Measurements from ENCODE around the gene ALDH16A1. TPM values are rescaled to one million over a fixed set of nuclear protein-coding genes. Genes with fewer than 3 reads are reported as not detected.

ALDH16A1 gene
- total RNA-seq, 2 donors from 2014 or later = 52.8 to 57.1 TPM

- Histone ChIP-seq H3K4me1 (ENCODE audit: control insufficient read depth, insufficient read depth, low read length) (no peaks in the 10 kb centered on the region), H3K27me3 (ENCODE audit: control insufficient read depth, insufficient read depth, low read length, poor library complexity, severe bottlenecking) (peaks cover 100% of the 10 kb centered on the region), H3K9ac (ENCODE audit: extremely low read depth, low read length, poor library complexity, severe bottlenecking) (no peak overlapping the region), H3K4me3 (ENCODE audit: low read length) (no peak overlapping the region), H3K9me3 (ENCODE audit: control insufficient read depth, low read length) (no peaks in the 10 kb centered on the region), H3K27ac (ENCODE audit: low read depth, low read length) (no peak overlapping the region), H3K36me3 (ENCODE audit: control insufficient read depth, insufficient read depth, low read length) (no peaks in the 10 kb centered on the region)
- peaks cover 98% of the 10 kb centered on the region for H3K27me3 Mint-ChIP-seq (ENCODE audit: insufficient read depth)
- 83 to 85% methylated on average over 24 to 28 of the region's 29 CpGs for WGBS, 2 experiments (ENCODE audit: insufficient coverage in 1 of 2, insufficient read length in 1 of 2)
- peaks cover 4% of the 10 kb centered on the region for H3K36me3 Mint-ChIP-seq (ENCODE audit: low read depth)
- H3K4me3 Mint-ChIP-seq = no peak overlapping the region
- DNase-seq = no peak
- peaks cover 19% of the 10 kb centered on the region for H3K9me3 Mint-ChIP-seq
- no peak for TF ChIP-seq CTCF (conservative IDR thresholded peaks at IDR 0.05)
- H3K27ac Mint-ChIP-seq = no peak overlapping the region
- peaks cover 8% of the 10 kb centered on the region for H3K4me1 Mint-ChIP-seq
Measured at GRCh38 chr19:49431330-49431749, 21.7 kb upstream of the ALDH16A1 start.

DNA sequence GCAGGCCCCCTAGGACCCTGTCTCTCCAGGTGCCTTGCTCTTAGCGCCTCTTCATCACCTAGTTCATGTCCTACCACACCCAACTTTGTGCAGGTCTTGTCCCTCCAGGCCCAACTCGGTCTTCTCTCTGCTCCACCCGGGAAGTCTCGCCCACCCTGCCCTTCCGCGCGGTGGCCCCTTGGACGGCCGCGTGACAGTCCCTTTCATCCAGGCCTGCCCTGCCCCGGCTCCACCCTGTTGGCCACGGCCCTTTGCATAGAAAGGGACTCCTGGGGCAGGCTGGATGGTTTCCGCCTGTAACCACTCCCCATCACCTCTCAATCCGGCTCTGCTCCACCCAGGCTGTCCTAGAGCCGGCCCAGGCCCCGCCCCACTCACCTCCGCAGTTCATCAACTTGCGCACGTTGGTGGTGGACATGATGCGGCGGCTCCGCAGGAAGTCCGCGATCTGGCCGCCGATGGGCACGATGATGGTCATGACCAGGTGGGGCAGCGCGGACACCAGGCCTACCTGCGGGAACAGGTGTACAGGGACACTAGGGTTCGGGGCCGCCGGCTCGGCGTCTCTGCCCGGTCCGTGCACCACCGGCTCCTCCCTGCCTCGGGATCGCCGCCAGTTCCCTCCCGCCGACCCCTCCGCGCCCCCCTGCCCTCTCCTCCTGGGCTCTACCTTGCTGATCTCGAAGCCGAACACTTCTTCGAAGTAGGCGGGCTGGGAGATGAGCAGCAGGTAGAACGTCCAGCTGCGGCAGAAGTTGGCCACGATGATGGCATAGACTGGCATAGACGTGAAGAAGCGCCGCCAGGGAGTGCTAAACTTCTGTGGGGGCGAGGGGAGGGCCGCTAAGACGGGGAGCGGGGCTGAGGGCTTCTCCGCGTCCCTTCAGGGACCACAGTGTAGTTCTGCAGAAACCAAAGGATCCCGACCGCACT, 20.6 kb upstream of the ALDH16A1 start:
- Histone ChIP-seq H3K36me3 (ENCODE audit: control insufficient read depth, insufficient read depth, low read length) (no peaks in the 10 kb centered on the region), H3K27me3 (ENCODE audit: control insufficient read depth, insufficient read depth, low read length, poor library complexity, severe bottlenecking) (peaks cover 100% of the 10 kb centered on the region), H3K9ac (ENCODE audit: extremely low read depth, low read length, poor library complexity, severe bottlenecking) (no peak overlapping the region), H3K4me3 (ENCODE audit: low read length) (no peak overlapping the region), H3K27ac (ENCODE audit: low read depth, low read length) (no peak overlapping the region), H3K9me3 (ENCODE audit: control insufficient read depth, low read length) (no peaks in the 10 kb centered on the region), H3K4me1 (ENCODE audit: control insufficient read depth, insufficient read depth, low read length) (no peaks in the 10 kb centered on the region)
- H3K27me3 Mint-ChIP-seq (ENCODE audit: insufficient read depth) = peaks cover 98% of the 10 kb centered on the region
- peak; percentile 91 for DNase-seq
- H3K9me3 Mint-ChIP-seq = peaks cover 19% of the 10 kb centered on the region
- H3K4me3 Mint-ChIP-seq = peak overlapping the region; percentile 39
- H3K36me3 Mint-ChIP-seq (ENCODE audit: low read depth) = peaks cover 4% of the 10 kb centered on the region
- H3K4me1 Mint-ChIP-seq = peaks cover 7% of the 10 kb centered on the region
- no peak overlapping the region for H3K27ac Mint-ChIP-seq
- no peak for TF ChIP-seq CTCF (conservative IDR thresholded peaks at IDR 0.05)
- WGBS, 2 experiments (ENCODE audit: insufficient coverage in 1 of 2, insufficient read length in 1 of 2) = 16 to 21% methylated on average over 45 to 63 of the region's 63 CpGs

GRCh38 chr19:49433240-49433901, 19.7 kb upstream of the ALDH16A1 start:
- Mint-ChIP-seq H3K27ac (no peak overlapping the region), H3K9me3 (peaks cover 19% of the 10 kb centered on the region), H3K27me3 (ENCODE audit: insufficient read depth) (peaks cover 99% of the 10 kb centered on the region), H3K4me1 (peaks cover 1% of the 10 kb centered on the region), H3K4me3 (no peak overlapping the region), H3K36me3 (ENCODE audit: low read depth) (peaks cover 4% of the 10 kb centered on the region)
- no peaks in the 10 kb centered on the region for H3K36me3 ChIP-seq (ENCODE audit: control insufficient read depth, insufficient read depth, low read length)
- no peak overlapping the region for H3K9ac ChIP-seq (ENCODE audit: extremely low read depth, low read length, poor library complexity, severe bottlenecking)
- no peak overlapping the region for H3K4me3 ChIP-seq (ENCODE audit: low read length)
- no peak for DNase-seq
- H3K27me3 ChIP-seq (ENCODE audit: control insufficient read depth, insufficient read depth, low read length, poor library complexity, severe bottlenecking) = peaks cover 100% of the 10 kb centered on the region
- H3K4me1 ChIP-seq (ENCODE audit: control insufficient read depth, insufficient read depth, low read length) = no peaks in the 10 kb centered on the region
- TF ChIP-seq CTCF (conservative IDR thresholded peaks at IDR 0.05) = no peak
- no peak overlapping the region for H3K27ac ChIP-seq (ENCODE audit: low read depth, low read length)
- 66 to 71% methylated on average over 23 to 31 of the region's 31 CpGs for WGBS, 2 experiments (ENCODE audit: insufficient coverage in 1 of 2, insufficient read length in 1 of 2)
- H3K9me3 ChIP-seq (ENCODE audit: control insufficient read depth, low read length) = no peaks in the 10 kb centered on the region

Data from endodermal cell (in vitro differentiated cells).